GM21576 (cell line): Measurements from ENCODE around the gene TEX2.

Experiments
- ATAC-seq: cut with Tn5 transposase; IDR thresholded peaks from one replicate; pipeline ENCODE4 v1.9.1; 2021; ENCODE audit warnings: mild to moderate bottlenecking, moderate library complexity; ENCODE audit not compliant: unreplicated experiment

TEX2 gene

DNA sequence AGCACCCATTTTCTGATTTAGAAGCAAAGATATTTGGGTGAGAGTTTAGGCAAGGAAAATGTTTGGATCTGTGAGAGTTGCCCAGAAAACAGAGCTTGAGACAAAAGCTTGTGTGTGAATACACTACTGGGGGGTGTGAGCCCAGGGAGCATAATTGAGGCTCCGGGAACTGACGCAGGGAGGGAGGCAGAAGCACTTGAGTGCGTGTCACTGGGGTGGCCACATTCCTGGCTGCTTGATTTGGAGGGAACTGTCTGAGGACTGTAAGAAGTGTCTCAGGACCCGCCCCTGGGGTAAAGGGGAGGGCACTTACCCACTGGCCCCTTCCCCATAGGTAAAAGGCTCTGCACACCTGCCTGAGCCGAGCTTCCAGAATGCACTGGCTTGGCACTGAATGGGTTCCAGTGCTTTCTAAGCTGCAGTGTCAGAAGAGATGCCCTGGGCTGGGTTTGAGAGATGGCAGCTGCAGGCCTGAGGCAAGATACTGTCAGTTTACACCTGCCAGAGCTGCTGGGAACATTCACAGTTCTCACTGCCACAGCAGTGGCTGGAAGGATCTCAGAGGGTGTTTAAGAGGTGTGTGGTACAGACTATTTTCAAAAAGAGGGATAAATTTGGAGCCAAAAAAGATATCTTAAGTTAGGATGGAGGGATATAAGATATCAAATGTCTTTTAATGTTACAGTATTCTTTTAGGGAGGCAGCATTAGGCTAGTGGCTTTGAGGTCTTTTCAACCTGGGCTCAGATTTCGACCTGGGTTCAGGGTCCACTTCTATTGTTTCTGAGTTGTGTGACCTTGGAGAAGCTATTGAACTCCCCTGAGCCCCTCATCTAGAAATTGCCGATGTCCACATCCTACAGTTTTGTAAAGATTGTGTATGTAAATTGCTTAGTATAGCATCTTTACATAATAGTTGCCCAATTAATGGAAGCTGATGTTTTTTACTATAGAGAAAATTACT, 6.9 kb upstream of the TEX2 start:
- no peak for ATAC-seq

DNA sequence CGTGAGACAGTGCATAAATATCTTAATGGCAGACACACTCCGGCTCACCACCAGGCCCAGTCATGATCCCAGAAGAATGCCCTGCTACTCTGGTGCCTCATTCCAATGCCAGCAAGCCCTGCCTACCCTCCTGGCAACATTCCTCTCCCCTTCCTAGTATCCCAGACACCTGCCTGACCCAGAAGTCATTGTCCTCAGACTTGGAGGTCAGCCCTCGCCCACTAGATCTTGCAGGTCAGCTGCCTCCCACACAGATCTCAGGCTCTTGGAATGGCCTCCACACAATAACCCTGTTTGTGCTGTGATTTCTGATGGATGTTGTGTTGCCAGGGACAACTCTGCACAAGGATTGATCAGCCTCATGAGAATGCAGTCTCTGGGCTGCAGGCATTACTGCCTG, 1.8 kb upstream of the TEX2 start:
- ATAC-seq = no peak

DNA sequence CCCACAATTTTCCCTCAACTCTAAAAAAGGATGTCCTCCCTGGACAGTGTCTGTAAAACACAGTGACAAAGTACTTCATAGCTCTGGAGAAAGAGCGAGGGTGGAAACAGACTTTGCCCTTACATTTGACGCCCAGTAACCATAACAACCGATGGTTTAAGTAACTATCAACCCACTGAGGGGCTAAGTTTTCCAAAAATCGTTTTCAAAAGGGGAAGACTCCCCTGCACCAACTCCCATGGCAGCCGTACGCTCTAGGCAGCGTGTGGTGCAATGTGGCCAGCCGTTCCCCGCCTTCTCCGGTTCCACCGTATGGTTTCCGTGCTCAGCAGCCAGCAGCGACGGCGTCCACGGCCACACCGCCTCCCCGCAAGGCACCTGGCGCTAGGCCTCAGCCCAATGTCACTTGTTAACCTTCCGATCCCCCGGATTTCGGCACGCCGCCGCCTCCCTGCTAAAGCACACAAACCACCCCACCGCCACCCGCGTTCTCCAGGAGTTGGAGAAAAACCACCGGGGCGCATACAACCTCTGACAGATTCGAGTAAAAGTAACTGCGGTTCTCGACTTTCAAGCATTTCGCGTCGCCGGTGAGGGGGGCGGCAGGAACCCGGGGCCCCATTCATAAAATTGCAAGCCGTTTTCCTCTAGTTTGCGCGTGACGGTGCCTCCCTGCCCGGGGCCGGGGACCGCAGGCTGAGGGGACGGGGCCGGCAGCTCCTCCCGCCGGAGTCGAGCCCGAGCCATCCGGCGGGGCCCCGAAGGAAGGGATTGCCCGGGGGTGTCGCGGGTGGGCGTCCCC, 661 bp downstream of the TEX2 start:
- ATAC-seq = peak; percentile 32

DNA sequence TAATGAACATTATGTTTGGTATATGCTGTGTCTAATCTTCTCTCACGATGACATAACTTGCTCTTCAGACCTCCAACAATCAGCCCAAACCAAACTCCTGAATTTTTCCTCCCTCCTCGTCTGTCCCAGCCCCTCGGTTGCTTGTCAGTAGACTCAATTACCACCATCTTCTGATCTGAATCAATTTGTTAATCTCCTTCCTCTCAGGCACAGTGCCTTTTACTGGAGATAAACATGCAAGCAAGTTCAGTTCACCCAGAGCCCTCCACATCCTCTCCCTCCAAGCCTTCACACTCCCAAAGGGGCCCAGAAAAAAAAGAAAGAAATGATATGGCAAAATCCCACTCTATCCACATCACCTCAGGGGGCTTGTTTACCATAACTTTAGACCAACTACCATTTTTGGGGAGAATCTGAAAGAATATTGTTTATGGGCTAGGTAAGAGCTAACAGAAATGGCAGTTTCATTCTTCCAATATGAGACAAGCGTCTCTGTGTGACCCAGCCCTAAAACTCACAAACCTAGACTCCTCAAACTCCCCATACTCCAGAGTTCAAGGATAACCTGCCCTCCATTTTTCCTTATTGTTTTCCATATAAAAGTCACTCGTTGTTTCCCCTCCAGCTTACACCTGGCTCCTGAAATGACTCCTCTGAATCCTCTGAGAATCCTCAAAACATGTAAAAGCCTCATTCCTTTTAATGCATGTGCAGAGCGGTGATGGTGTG, 1.5 kb downstream of the TEX2 start:
- ATAC-seq = no peak

DNA sequence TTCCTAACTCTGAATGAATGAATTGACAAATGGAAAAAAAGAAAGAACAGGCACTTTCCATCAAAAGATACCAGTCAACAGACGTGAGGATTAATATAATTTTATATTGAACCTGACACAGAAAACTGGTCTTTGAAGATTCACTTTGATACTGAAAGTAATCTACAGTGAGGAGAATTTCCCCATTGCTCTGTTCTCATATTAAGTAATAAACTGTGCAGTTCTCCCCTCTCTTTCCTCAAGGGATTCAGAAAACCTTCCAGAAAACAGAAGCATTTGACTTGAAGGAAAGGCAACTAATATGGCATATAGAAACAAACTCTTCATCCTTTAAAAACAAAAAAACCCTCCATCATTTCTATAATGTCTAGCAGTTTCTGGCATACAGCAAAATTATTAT, 2.2 kb downstream of the TEX2 start:
- no peak for ATAC-seq

DNA sequence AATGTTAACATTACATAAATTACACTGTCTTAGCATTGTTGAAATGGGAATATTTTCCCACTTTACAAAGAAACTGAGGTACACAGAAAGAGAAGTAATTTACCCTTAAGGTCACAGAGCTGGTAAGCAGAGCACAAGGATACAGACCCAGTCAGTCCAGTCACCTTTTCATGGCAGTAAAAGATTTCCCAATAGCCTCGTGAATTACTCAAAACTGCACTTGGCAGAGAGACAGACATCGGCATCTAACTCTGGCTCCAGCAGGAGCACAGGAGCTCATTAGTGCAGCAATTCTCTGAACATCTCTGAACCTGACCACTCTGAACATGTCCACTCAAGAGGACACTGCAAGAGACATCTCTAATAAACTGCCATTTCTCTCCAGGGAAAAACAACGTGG, 3.1 kb downstream of the TEX2 start:
- ATAC-seq = no peak

DNA sequence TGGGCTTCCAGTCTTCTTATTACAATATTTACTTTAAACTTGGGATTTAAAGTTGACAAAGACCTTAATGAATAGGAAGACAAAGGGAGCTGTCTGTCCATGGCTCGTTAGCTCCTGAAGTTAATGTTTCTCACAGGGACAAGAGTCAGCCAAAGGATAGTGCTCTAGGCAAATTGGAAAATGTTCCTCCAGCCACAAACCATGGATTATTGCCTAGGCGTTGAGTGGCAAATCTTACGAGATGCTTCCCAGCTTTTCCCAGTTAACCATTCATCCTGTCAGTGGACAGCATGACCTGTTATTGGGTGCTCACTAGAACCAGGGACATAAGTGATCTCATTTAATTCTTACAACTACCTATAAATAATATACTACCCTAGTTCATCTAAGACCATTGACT, 3.6 kb downstream of the TEX2 start:
- no peak for ATAC-seq

DNA sequence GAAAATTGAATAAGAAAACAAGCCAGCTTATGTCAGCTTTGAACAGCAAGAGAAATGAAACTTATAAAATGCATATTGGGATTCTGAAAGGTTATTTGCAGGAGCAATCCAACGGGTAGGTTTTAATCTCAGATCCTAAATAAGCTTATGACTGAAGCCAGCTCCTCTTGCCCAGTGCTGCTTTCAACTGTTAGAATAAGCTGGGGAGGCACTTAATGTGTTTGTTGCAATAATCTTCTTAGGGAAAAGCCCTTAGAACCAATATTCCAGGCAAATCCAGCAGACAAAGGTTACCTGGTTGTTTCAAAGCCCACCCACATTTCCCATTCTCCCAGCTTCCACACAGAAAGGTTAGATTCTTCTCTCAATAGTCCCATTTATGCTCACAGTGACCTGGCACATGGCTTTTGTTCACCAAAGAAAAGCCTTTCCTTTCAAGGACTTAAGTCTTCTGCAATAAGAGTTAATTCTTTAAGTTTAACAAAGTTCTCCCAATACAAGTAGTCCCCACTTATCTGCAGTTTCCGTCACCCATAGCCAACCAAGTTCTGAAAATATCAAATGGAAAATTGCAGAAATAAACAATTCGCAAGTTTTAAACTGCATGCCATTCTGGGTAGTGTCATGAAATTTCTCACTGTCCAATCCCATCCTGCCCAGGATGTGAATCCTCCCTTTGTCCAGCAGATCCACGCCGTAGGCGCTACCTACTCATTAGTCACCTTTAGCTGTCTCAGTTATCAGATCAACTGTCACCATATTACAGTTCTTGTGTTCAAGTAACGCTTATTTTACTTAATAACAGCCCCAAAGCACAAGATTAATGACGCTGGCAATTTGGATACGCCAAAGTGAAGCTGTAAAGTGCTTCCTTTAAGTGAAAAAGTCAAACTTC, 5.9 kb downstream of the TEX2 start:
- no peak for ATAC-seq

DNA sequence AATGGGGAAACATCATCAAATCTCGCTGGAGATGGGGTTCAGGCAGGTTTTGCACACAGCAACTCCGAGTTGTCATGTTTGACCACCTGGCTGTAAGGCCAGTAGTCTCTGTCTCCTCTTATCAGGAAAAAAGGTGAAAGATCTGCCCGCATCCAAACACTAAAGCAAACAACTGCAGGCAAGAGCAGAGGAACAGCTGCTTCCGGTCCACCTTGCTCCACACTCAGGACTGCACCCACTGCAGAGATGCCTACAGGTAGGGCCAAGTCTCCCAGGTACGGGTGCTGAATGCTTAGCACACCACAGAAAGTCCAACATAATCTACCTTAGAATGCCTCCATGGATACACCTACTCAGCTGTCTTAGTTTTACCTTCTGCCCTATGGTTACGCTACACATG, 7.3 kb downstream of the TEX2 start:
- ATAC-seq = no peak

DNA sequence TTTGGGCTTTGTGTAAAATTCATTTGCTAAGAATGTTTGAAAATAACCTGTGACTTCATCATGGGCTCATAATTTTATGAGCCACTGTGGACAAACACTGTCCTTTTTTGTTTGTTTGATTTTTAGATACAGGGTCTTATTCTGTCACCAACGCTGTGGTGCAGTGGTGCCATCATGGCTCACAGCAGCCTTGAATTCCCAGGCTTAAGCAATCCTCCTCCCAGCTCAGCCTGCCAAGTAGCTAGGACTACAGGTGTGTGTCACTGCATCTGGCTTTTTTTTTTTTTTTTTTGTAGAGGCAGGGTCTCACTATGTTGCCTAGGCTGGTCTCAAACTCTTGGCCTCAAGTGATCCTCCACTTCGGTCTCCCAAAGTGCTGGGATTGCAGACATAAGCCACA, 8.3 kb downstream of the TEX2 start:
- no peak for ATAC-seq

DNA sequence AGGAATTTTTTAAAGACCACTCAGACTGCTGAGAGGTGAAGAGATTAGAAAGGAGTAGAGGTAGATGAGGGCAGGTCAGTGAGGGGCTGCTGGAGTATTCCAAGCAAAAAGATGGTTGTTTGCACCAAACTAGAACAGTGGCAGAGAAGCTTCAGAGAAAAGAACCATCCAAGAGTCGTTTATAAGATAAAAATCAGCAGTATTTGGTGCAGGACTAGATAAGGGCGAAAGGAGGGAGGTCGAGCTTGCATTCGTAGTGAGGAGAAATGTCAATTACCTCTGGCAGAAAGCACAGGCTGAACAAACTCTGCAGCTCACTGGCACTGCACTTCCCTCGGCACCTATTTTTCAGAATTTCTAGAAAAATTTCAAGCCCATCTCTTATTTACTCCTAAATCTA, 9.6 kb downstream of the TEX2 start:
- no peak for ATAC-seq

DNA sequence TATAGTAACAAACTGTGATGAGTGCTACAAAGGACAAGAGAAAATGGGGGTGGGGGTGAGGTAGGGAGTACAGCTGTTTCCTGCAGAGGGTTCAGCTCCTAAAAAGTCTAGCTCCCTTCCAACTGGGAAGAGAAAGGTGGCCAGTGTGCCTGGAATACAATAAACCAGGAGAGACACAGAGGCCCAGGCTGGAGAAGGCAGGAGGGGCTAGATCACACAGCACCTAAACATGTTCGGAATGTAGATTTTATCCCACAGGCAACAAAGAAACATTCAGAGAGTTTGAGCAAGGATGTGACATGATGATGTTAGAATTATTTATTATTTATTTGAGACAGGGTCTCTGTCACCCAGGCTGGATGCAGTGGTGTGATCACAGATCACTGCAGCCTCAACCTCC, 10.2 kb downstream of the TEX2 start:
- no peak for ATAC-seq

DNA sequence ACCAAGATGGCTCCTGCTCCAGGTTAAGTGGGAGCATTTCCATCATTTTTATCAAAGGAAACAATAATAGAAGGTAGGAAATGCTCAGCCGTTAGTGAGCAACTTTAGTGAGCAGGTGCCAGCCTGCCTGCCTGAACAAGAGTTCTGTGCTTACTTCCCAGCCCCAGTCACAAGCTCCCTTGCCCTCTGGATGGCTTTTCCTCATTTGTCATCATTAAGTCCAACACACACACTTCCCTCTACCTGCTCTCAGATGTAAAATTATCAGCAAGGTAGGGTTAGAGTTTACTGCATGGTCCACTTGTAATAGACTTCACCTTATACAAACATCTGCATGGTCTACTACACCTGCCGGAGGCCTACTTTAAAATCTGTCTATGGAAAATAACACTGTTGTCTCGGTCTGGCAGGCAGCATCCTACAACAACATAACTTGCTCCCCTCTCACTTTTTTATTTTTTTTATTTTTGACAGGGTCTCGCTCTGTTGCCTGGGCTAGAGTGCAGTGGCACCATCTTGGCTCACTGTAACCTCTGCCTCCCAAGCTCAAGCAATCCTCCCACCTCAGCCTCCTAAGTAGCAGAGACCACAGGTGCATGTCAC, 12.7 kb downstream of the TEX2 start:
- no peak for ATAC-seq

DNA sequence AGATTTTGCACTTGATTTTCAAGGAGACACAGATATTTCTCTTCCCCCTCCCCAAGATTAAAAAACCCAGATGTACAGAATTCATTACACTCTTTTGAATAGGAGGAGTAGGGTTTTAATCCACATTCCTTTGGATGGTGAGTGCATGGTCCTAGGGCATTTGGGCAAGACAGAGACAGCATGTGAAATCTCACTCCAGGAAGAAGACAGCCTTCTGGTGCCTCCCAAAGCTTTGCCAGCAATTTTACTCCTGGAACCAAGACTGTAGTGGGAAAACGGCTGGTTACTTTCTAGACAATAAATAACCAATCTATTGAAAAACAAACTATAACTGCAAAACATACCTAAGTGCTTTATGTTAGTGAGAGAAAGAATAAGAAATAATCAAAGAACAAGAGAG, 15.2 kb downstream of the TEX2 start:
- ATAC-seq = no peak

DNA sequence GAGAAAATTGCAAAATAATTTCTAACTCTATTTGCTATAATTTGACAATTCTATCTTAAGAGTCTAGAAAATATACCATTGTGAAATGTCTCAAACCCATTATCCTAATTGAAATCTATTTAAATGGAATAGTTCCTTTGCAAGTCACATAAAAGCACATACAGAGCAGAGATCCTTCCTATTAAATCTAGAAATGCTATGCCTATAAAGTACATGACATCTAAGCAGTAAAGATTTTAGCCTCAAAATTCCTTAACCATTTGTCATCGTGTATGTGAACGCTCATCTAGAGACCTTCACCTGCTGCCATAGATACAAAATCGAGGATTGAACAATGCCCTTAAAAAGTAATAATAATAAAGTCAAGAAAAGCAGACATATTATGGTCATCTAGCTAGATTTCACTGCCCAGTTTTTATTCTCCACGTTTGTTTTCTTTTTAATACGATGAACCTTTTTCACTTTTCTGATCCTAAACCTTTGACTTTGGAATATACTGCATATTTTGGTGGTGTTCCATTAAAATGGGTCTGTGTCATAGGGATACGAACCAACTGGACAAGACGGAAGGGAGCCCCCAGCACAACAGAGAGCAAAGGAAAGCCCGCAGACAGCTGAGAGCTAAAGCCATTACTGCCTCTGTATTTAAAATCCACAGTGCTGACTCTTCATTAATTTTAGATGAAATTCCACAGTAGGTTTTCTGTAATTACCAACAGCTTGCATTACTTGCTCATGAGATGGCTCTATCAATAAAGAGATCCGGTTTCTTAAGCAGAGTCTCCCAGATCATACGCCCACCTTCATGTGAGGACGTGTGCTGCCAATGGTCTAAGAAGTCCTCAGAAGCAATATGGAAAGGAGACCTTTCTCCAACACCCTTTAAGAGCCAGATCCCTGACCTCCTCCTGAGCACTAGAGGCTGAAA, 17.6 kb downstream of the TEX2 start:
- no peak for ATAC-seq

DNA sequence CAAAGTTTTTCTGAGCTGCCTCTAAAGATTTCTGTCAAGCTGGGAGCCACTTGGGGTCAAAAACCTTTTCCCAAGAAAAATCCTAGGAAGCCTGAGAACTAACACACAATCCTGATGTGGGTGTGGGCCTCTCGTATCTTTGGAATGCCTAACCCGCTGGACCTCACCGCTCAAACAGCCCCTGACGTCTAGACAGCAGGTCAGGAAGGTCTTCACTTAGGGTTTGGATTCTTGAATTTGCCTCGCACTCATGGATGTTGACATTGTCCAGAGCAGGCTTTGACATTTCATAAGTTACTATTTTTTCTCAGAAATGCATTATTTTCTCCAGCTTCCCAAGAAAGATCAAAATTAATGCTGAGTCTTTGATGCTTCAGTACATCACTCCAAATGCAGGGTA, 18.9 kb downstream of the TEX2 start:
- ATAC-seq = no peak

DNA sequence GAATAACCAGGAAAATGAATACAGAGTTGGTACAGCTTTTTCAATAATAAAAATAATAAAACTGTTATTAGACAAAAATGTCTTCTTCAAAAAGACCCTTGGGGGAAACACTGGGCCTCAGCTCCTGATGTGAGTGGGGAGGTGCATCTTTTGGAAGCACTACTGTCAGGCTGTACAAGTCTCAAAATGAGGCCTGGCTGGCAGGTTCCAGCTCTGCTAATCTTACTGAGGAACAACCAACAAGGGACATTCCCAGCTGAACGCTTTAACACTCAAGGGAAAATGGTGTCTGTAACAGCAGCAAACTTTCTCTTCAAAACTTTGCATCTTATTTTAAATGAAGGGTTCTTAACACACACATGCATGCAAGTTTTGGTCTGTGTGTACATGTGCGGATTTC, 19.7 kb downstream of the TEX2 start:
- no peak for ATAC-seq

DNA sequence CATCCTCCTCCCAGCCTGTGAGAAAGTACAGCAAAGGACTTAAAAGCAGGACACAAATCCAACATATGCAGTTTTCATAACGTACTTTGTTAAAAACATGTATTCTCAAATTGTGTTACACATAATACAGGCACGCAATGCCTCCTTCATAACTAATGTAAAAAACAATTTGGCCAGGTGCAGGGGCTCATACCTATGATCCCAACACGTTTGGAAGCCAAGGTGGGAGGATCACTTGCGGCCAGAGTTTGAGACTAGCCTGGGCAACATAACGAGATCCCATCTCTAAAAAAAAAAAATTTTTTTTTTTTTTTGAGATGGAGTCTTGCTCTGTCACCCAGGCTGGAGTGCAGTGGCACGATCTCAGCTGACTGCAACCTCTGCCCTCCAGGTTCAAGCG, 20.4 kb downstream of the TEX2 start:
- no peak for ATAC-seq

DNA sequence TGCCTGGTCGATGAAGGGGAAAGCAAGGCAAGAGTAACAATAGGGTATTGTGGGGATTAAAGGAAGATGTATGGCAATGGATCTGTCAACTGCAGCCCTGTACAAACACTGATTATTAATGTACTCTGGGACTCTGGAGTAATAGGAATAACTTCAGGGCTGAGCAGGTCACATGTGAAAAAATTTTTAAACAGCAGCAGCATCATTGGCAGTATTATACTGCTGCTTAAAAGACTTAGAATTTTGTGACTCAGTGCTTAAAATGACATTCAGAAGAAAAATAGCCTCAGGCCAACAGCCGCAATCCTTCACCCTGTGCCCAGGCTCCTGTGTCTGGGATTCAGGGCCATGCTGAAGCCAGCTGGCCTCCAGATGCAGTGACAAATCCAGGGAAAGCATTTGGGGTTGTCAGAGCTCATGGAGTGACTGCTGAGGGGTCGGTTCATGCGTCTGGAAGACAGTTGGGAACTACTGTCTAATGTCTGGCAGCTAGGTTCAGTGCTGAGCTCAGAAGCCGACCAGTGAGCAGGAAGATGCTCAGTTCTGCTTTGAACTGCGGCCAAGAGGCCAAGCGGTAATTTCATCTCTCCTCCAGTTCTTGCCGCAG, 22.2 kb downstream of the TEX2 start:
- ATAC-seq = no peak
